Large intestine (tissue), 3 donors: ENCODE results near the gene CADM2. TPM values are rescaled to one million over a fixed set of nuclear protein-coding genes. Genes with fewer than 3 reads are reported as not detected.

Source experiments
- DNase-seq, 2 donors: peaks; one replicate each; pipeline versions ENCODE4 v3.0.0 to v3.0.0-alpha.2; 2013
- H3K27ac ChIP-seq: one replicate; pipeline ENCODE4 v1.5.1; 2013; ENCODE audit warnings: low read length
- H3K27me3 ChIP-seq: 2 replicates; pipeline ENCODE4 v1.6.1; 2013; ENCODE audit warnings: low read length; ENCODE audit not compliant: control insufficient read depth, insufficient read depth
- H3K36me3 ChIP-seq: 2 replicates; pipeline ENCODE4 v1.6.1; 2013; ENCODE audit warnings: low read length; ENCODE audit not compliant: control insufficient read depth, insufficient read depth
- H3K4me1 ChIP-seq: one replicate; pipeline ENCODE4 v1.6.1; 2013; ENCODE audit warnings: low read length; ENCODE audit not compliant: control insufficient read depth, insufficient read depth
- H3K4me3 ChIP-seq: one replicate; pipeline ENCODE4 v1.5.1; 2013; ENCODE audit warnings: low read length
- H3K9me3 ChIP-seq: one replicate; pipeline ENCODE4 v1.6.1; 2013; ENCODE audit warnings: mild to moderate bottlenecking, low read depth, low read length, moderate library complexity; ENCODE audit not compliant: control insufficient read depth
- WGBS: methylation state at CpG from one replicate; pipeline ENCODE4 v1.1.5; 2013; ENCODE audit warnings: low lambda C conversion rate; ENCODE audit not compliant: insufficient coverage; 5-methylcytosine and 5-hydroxymethylcytosine counted together
- polyA plus RNA-seq: library from polyadenylated mRNA; unstranded; fragments of 120-200 nt; gene quantifications from one replicate; pipeline ENCODE4 v1.2.1, GENCODE V29; 2013

Gene CADM2
- polyA plus RNA-seq, 1 donor, result 2.4 TPM

DNA sequence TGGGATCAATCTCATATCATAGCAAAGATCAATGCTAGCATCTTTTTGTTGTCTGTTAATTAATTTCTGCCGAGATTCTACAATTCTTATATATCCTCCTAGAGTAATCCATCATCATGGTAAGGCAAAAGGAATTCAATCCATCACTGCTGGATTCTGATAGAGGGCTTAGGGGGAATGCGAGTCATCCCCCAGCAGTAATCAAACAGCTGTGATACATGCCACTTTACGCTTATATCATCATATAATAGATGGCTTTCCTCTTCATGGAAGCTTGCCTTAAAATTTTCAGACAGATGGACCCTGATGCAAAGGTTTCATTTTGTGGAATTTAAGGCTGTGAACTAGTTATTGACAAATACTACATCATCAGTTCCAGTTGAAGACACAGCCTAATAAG lies 645.9 kb downstream of the CADM2 start:
- DNase-seq, result no peak
- Histone ChIP-seq H3K27ac (no peak overlapping the region), H3K27me3 (no peaks in the 10 kb centered on the region), H3K4me1 (no peaks in the 10 kb centered on the region), H3K9me3 (no peaks in the 10 kb centered on the region), H3K36me3 (no peaks in the 10 kb centered on the region), H3K4me3 (no peak overlapping the region)
- WGBS, result no CpG with 5 or more reads among the region's 3 CpGs

DNA sequence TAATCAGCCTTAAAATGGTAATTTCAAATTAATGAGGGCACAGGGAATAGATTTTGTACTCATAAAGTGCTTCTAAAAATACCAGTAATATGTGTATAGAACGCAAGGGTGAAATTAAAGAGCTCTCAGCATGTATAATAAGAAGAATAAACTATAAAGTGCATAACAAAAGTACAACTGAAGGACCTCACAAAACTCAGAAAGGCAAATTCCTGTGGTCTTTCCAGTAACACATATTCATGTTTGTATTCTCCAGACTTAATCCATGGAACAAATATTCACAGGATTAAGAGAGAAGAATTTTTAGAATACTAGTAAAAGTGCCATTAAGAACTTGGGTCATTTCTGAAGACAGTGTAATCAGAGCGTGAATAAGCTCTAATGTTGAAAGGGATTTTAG lies 646.3 kb downstream of the CADM2 start:
- Histone ChIP-seq H3K27ac (no peak overlapping the region), H3K36me3 (no peaks in the 10 kb centered on the region), H3K4me1 (no peaks in the 10 kb centered on the region), H3K27me3 (no peaks in the 10 kb centered on the region), H3K4me3 (no peak overlapping the region), H3K9me3 (no peaks in the 10 kb centered on the region)
- WGBS, result 88% methylated on average over 1 of the region's 2 CpGs
- no peak for DNase-seq

DNA sequence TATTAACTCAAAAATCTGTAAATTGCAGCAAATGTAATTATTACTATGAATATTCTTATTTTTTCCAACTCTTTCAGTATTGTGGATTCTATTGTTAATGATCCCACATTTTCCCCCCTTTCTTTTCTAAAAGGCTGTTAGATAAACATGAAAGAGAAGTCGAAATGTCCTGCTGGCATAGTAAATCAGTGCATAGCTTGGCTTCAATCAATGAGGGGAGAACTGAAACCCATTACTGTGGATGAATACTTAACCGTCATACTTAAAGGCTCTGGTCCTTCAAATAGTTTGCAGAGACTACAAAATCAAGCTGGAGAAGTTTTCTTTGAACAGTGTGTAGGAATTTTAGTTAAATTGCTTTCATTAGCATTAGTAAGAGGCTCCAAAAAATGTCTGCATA lies 667.9 kb downstream of the CADM2 start:
- Histone ChIP-seq H3K9me3 (no peaks in the 10 kb centered on the region), H3K36me3 (no peaks in the 10 kb centered on the region), H3K4me1 (no peaks in the 10 kb centered on the region), H3K27ac (no peak overlapping the region), H3K27me3 (no peaks in the 10 kb centered on the region), H3K4me3 (no peak overlapping the region)
- 0% methylated on average over 1 of the region's 2 CpGs for WGBS
- no peak for DNase-seq

DNA sequence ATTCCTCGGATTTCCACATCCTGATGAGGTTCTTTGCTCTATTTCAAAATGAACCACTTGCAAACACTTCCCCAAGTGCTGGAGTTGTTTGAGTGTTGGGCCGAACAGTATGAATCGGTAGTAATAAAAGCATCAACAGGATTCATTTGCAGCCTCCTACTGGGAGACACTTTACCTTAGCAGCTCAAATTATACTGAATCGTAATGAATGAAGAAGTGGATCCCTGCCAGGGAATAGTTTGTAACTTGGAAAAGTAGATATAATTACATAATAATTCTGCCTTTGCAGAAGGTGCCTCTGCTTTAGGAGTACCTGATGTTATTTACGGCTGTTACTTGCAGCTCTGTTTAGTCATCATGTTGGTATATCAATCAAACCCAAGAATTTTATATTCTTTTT lies 669.1 kb downstream of the CADM2 start:
- no peaks in the 10 kb centered on the region for H3K36me3 ChIP-seq
- no peak overlapping the region for H3K27ac ChIP-seq
- H3K4me3 ChIP-seq, result no peak overlapping the region
- H3K9me3 ChIP-seq, result no peaks in the 10 kb centered on the region
- WGBS, result 100% methylated on average over 1 of the region's 5 CpGs
- no peaks in the 10 kb centered on the region for H3K4me1 ChIP-seq
- H3K27me3 ChIP-seq, result no peaks in the 10 kb centered on the region
- DNase-seq, result no peak

DNA sequence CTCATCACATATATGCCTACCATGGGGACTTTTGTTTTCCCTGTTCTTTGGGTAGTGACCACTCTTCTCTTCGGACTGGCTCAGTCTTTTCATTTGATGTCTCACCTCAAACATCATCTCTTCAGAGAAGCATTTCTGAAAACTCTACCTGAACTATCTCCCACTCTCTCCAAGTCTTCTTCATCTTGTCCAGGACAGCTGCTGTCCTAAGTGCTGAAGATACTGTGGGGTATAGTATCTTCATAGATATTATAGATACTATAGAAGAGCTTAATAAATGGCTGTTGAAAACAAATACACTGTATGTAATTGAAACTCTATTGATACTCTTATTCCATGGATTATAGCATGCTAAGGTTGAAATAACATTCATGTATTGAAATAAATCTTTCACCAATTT lies 672.3 kb downstream of the CADM2 start:
- H3K36me3 ChIP-seq, result no peaks in the 10 kb centered on the region
- DNase-seq, result no peak
- H3K4me3 ChIP-seq, result no peak overlapping the region
- WGBS, result no CpG with 5 or more reads among the region's 1 CpG
- no peaks in the 10 kb centered on the region for H3K9me3 ChIP-seq
- no peak overlapping the region for H3K27ac ChIP-seq
- no peaks in the 10 kb centered on the region for H3K4me1 ChIP-seq
- H3K27me3 ChIP-seq, result no peaks in the 10 kb centered on the region

DNA sequence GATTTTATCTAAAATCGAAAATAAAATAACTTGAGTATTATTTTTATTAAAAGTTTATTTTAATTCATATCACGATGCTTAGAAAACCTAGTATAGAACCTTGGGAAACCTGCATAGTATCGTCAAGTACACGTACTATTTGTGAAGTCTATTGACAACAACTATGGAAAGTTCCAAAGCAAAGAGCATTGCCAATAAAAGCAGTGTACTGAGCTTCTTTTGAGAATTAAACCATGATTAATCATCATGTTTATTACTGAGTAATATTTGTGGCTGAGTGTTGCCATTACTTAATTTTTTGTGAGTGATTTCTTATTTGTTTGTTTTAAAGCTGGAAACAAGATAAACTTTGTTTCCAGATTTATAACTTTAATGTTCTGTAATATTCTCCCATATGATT lies 674.1 kb downstream of the CADM2 start:
- no peak overlapping the region for H3K4me3 ChIP-seq
- 60% methylated on average over 1 of the region's 4 CpGs for whole genome bisulfite sequencing

DNA sequence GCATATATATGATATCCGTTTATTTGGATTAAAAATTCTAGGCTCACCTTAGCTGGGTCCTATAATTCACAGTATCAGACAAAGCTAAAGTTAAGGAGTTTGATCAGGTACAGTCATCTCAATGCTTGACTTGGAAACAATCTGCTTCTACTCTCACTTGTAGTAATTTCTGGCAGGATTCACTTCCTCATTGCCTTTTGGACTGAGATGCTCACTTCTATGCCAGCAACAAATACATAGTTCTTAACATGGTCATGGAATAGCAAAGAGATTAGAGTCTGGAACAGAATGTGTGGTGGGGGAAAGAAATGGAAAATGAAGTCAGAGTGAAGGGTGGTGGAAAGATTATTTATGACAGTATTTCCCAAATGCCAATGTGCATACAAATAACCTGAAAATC lies 693.6 kb downstream of the CADM2 start:
- WGBS, result no CpG with 5 or more reads among the region's 1 CpG
- Histone ChIP-seq H3K36me3 (no peaks in the 10 kb centered on the region), H3K27ac (no peak overlapping the region), H3K9me3 (no peaks in the 10 kb centered on the region), H3K4me3 (no peak overlapping the region), H3K27me3 (no peaks in the 10 kb centered on the region), H3K4me1 (no peaks in the 10 kb centered on the region)
- DNase-seq, result no peak

More for the DNA sequence above, 674.1 kb downstream of the CADM2 start:
- DNase-seq, result no peak
- Histone ChIP-seq H3K9me3 (no peaks in the 10 kb centered on the region), H3K27me3 (no peaks in the 10 kb centered on the region), H3K27ac (no peak overlapping the region), H3K36me3 (no peaks in the 10 kb centered on the region), H3K4me1 (no peaks in the 10 kb centered on the region)

DNA sequence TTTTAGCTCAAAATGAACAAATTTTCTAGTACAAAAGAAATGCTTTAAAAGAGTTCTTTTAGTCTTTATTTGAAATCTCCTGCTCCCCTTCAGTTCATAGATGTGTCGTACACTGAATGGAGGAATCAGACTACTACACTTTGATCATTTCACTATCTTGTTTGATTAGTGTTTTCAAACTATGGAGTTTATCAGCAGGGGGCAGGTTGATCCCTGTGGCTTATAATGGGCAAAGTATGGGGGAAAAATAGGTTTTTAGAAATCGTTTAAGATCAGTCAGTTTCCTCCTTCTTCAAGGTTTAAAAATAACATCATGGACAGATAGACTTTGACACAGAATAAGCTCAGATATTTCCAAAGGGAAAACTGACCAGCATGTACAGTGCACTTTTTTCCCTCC lies 701.7 kb downstream of the CADM2 start:
- H3K27me3 ChIP-seq, result no peaks in the 10 kb centered on the region
- no peak overlapping the region for H3K27ac ChIP-seq
- no peak overlapping the region for H3K4me3 ChIP-seq
- H3K4me1 ChIP-seq, result no peaks in the 10 kb centered on the region
- H3K36me3 ChIP-seq, result no peaks in the 10 kb centered on the region
- H3K9me3 ChIP-seq, result no peaks in the 10 kb centered on the region
- no peak for DNase-seq
- WGBS, result 80% methylated on average over 1 of the region's 2 CpGs

DNA sequence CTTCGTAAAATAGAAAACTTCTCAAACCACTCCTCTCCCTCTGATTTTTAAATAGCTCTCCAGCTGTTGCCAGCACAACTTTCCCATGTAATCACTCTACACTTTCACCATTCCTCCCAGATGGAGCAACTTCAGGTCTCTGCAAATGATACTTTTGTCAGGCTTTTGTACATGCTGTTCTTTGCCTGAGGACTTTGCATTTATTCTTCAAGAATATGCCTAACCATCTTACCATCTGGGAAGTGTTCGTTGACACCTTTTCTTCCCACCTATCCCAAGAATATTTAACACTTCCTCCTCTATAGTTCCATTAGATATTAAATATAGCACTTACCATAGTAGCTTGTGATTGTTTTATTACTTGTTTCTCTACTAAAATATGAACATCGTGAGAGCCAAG lies 703.7 kb downstream of the CADM2 start:
- Histone ChIP-seq H3K4me1 (no peaks in the 10 kb centered on the region), H3K36me3 (no peaks in the 10 kb centered on the region), H3K9me3 (no peaks in the 10 kb centered on the region), H3K27me3 (no peaks in the 10 kb centered on the region), H3K27ac (no peak overlapping the region), H3K4me3 (no peak overlapping the region)
- WGBS, result 93% methylated on average over 3 of the region's 3 CpGs
- DNase-seq, result no peak

DNA sequence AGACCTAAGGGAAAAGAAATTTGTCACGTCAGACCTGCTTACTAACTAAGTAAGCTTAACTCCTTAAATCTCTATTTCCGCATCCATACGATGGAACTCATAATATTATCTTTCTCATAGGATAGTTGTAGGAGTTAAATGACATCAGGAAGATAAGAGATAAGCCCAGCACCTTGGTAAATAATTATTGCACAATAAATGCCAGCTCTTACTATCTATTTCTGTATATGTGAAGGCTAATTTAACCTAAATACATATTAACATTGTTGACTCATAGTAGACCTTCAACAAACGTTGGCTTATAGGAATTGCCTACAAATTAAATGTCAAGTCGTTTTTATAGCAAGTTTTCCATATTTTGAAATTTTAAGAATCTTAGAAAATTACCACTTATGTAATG lies 709.0 kb downstream of the CADM2 start:
- Histone ChIP-seq H3K4me1 (no peaks in the 10 kb centered on the region), H3K27me3 (no peaks in the 10 kb centered on the region), H3K36me3 (no peaks in the 10 kb centered on the region), H3K9me3 (no peaks in the 10 kb centered on the region), H3K27ac (no peak overlapping the region), H3K4me3 (no peak overlapping the region)
- DNase-seq, result no peak
- 60% methylated on average over 2 of the region's 5 CpGs for WGBS

DNA sequence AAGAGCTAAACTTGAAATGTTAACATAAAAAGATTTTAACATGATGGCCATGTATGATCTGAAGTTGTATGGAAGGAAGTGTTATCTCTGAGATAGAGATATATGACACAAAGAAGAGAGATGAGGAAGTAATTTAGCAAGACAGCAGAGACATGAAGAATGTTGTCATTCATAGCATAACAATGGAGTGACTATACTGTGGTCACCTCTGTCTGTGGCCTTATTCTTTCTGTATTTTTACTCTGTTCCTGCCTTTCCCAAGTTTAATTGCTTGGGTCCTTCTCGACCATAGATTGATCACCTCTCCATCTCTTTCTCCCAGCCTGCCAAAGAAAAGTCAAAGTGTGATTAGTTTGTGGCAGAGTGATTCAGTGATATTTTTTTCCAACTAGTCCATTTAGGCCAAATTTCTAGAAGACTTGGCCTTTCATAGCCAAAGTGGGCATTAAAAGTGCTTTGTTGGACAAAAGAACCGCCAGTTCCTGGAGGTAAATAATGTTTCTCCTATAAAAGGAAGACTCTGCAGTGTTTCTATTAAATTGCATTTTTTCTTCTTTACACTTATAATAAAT lies 711.9 kb downstream of the CADM2 start:
- 90% methylated on average over 2 of the region's 2 CpGs for WGBS
- no peak for DNase-seq
- no peaks in the 10 kb centered on the region for H3K36me3 ChIP-seq
- no peaks in the 10 kb centered on the region for H3K4me1 ChIP-seq
- H3K4me3 ChIP-seq, result no peak overlapping the region
- H3K27ac ChIP-seq, result no peak overlapping the region
- no peaks in the 10 kb centered on the region for H3K9me3 ChIP-seq
- H3K27me3 ChIP-seq, result no peaks in the 10 kb centered on the region
